IPS-18c (cell line): ENCODE measurements around the gene TEX48.

Experiments used
- H3K4me3 ChIP-seq: 2 replicates; pipeline ENCODE4 v1.7.0; 2013; ENCODE audit warnings: low read depth, mild to moderate bottlenecking, low read length, moderate library complexity; ENCODE audit not compliant: insufficient read depth
- H3K9me3 ChIP-seq: one replicate; pipeline ENCODE4 v1.6.1; 2013; ENCODE audit warnings: mild to moderate bottlenecking, low read length, moderate library complexity; ENCODE audit not compliant: control insufficient read depth, insufficient read depth

The TEX48 gene

DNA sequence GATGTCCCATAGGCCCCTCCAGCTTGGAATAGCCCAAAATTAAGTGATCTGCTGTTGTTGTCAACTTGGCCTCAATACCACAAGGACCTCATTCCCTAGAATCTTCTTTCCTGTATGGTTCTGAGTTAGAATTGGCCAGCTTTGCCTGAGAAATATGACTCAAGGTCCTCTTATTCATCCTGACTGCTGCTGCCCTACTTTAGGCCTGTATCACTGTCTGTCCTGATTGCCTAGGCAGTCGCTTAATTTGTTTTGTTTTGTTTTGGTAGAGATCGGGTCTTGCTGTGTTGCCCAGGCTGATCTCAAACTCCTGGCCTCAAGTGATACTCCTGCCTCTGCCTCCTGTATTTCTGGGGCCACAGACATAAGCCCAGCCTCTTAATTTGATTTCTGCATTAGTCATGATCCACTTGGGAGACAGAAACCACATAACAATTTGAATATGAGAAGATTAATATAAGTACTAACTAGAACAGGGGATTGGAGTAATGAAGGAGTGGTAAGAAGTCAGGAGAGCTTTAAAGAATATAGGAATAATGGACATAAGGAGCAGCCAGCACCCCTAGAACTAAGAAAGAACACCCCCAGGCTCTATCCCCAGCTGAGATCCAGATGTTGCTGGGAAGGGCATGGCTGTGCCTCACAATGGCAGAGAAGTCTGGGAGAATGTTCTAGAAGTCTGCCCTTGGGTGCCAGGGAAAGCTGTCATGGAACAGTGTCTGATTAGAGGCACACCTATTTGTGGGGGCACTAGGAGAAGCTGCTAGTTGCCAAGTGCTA is 29.0 kb downstream of the TEX48 start:
- H3K9me3 ChIP-seq: peaks cover 2% of the 10 kb centered on the region
- H3K4me3 ChIP-seq: no peak overlapping the region

DNA sequence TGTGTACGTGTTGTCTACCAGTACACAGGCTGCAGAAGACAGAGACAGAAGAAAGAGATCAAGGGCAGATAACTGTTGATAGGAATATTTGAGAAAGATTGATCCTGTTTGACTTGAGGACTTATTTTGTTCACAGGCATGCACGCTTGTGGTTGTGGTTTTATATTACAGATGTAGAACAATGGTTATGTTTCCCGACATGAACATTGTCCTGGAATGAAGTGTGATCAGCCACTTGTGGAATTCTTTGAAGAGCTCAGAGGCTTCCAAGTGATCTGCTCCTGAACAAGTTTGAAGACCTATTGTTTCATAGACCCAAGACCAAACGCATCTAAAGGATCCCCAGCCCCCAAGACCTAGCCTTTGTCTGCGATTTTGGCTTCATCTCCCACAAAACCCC is 38.1 kb downstream of the TEX48 start:
- Histone ChIP-seq H3K4me3 (no peak overlapping the region), H3K9me3 (no peaks in the 10 kb centered on the region)

DNA sequence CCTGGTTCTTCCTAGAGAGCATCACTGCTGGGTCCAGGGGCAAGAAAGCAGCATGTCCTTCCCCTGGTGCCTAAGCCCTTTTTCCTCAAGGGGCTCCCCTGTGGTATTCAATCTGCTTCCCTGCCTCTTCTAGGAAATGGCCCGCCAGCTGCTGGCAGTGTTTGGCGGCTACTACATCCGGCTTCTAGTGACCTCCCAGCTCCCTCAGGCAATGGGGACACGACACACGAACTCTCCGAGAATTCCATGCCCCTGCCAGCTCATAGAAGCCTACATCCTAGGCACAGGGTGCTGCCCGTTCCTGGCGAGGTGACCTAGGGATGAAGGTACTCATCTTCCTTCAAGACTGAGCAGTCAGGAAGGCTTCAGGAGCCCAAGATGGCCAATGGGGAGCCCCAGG is 39.0 kb downstream of the TEX48 start:
- Histone ChIP-seq H3K4me3 (no peak overlapping the region), H3K9me3 (no peaks in the 10 kb centered on the region)

DNA sequence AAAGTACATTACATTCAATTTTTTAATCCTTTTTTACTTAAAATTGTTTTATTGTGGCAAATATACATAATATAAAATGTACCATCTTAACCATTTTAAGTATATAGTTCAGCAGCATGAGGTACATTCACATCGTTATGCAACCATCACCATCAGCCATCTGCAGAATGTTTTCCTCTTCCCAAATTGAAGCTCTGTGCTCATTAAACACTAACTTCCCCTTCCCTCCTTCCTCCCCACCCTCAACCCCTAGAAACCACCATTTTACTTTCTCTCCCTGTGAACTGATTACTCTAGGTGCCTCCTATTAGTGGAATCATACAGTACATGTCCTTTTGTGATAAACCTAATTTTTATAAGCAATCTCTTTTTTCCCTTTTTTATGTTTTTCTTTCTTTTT is 40.0 kb downstream of the TEX48 start:
- Histone ChIP-seq H3K9me3 (no peaks in the 10 kb centered on the region), H3K4me3 (no peak overlapping the region)

DNA sequence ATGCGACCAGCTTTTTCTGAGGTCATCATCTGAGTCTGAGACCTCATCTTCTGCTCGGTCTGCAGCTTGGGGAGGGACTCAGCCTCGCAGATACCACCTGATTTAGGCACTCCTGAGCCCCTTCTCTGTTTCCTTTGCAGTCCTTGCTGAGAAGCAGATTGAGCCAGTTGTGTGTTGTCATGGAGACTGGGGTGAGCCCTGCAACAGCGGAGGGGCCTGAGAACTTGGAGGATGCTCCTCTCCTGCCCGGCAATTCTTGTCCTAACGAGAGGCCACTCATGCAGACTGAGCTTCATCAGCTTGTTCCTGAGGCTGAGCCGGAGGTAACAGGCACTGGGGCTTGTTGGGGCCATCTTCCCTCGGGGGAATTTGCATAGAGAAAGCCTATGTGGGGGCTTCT is 43.6 kb downstream of the TEX48 start:
- Histone ChIP-seq H3K9me3 (no peaks in the 10 kb centered on the region), H3K4me3 (no peak overlapping the region)

DNA sequence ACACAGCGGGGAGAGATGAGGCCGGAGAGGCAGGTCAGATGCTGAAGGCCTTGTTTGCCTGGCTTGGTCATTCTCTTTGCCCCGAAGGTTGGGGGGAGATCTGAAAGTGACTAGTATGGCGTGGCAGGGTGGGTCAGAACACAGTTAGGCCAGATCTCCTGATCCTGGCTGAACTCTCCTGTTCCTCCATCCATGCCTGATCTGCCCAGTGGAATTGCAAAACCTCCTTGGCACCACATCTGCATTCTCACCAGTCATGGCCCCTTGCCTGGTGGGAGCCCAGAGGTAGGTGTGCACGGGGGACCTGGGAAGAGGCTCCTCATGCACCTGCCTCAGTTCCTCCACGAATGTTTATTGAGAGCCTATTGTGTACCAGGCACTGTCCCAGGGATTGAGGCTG is 47.6 kb downstream of the TEX48 start:
- no peak overlapping the region for H3K4me3 ChIP-seq
- no peaks in the 10 kb centered on the region for H3K9me3 ChIP-seq

DNA sequence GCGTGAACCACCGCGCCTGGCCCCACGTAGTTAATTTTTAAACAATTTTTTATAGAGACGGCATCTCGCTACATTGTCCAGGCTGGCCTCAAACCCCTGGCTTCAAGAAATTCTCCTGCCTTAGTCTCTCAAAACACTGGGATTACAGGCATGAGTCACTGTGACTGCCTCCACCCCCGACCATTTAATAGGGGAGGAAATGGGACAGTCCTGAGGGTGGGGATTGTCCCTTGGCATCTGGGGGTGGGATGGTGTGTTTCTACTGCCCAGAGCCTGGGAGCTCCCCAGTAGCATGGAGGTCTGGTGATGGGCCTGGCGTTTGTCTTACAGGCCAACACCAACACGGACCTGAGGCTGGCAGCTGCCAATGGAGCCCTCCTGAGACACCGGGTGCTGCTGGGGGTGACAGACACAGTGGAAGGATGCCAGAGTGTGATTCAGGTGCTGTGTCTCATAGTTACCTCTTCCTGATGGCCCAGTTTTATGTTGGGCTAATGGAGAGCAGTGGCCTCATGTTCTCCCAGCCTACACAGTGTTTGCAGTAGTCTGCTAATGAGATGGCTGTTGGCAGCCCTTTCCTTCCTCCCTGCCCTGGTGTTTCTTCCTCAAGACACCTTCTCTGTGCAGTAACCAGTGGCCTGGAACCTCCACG is 48.4 kb downstream of the TEX48 start:
- Histone ChIP-seq H3K9me3 (no peaks in the 10 kb centered on the region), H3K4me3 (no peak overlapping the region)

DNA sequence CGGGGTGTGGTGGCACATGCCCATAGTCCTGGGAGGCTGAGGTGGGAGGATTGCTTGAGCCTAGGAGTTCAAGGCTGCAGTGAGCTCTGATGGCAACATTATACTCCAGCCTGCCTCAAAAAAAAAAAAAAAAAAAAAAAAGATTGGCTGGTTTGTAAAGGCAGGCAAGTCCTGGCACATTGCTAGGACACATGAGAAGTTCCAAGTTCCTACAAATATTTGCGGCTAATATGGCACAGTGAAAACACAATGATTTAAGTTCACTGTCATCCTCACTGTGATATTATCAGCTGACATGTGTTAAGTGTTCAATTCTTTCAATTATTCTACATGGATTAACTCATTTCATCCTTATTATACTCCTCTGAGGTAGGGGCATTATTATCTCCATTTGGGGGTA is 50.8 kb downstream of the TEX48 start:
- no peaks in the 10 kb centered on the region for H3K9me3 ChIP-seq
- H3K4me3 ChIP-seq: no peak overlapping the region

DNA sequence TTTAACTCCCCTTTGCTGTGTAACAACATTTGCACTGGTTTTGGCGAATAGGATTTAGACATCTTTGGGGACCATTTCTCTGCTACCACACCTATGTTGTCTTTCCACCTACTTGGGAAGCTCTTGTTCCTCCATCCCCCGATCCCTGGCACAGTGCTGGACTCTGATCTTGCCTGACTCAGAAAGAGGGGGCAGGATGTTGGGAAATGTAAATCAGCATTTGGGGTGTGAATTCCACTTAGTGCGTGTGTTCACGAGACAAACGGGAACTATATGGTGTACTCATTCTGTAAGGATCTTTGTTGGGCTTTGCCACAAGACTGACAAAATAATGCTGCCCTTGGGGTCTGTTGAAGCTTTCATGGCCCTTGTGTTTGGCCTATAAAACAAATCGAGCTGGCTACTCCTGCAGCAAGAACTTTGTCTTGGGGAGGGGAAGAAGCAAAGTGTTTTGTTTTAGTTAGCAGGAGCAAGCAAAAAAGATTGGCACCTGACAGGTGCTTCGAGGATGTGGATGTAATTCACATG is 52.4 kb downstream of the TEX48 start:
- Histone ChIP-seq H3K9me3 (no peaks in the 10 kb centered on the region), H3K4me3 (no peak overlapping the region)

DNA sequence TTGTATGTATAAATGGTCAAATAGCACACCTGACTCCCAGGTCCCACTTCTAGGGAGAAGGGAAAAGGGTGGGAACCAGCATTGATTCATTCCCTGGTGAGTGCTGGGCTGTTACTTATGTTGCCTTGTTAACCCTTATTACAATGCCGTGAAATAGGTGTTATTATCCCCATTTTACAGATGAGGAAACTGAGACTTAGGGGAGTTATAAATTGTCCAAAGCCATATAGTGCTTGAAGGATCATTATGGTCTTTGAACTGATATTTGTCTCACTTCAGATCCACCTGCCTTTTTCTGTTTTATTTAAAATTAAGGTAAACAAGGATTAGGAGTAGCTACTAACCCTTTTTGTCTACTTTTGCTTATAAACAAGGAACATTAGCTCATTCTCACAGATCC is 54.4 kb downstream of the TEX48 start:
- H3K9me3 ChIP-seq: no peaks in the 10 kb centered on the region
- H3K4me3 ChIP-seq: no peak overlapping the region

DNA sequence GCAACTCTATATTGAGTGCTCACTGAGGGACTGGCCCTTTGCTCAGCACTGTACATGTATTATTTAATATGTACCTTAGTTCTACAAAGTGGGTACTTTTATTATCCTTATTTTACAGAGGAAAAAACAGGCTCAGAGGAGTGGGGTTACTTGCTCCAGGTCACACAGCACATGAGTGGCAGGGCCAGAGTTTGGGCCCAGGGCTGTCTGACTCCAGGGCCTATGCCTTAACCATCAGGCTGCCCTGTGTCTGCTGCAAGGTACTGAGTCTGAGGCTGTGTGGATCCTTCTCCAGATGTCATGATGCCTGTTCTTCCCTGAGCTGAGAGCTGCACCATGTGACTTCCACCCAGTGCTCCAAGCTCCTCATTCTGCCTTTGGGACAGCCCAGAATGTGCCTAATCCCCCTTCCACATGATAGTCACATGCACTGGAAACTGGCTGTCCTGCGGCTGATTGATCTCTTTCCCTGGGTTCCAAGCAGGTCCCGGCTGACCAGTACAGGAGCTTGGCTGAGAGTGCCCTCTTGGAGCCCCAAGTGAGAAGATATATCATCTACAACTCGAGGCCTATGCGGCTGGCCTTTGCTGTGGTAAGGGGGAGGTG is 55.5 kb downstream of the TEX48 start:
- no peaks in the 10 kb centered on the region for H3K9me3 ChIP-seq

DNA sequence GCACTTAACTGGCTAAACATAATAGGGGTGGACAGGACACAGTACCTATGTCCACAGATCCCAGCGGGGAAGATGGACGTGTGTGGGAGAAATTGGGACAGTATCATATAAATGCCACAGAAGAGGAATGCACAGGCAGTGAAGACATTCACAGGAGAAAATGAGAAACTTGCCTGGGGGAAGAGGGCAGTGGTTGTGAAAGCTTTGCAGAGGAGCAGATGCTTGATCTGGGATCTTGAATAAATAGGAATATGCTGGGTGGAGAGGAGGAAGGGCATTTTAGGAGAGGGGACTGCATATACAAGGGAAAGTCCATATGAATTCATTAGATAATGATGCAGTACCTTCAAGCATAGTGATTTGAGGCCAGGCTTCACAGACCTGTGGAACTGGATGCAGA is 57.3 kb downstream of the TEX48 start:
- H3K4me3 ChIP-seq: no peak overlapping the region

More for the DNA sequence above, 55.5 kb downstream of the TEX48 start:
- no peak overlapping the region for H3K4me3 ChIP-seq

DNA sequence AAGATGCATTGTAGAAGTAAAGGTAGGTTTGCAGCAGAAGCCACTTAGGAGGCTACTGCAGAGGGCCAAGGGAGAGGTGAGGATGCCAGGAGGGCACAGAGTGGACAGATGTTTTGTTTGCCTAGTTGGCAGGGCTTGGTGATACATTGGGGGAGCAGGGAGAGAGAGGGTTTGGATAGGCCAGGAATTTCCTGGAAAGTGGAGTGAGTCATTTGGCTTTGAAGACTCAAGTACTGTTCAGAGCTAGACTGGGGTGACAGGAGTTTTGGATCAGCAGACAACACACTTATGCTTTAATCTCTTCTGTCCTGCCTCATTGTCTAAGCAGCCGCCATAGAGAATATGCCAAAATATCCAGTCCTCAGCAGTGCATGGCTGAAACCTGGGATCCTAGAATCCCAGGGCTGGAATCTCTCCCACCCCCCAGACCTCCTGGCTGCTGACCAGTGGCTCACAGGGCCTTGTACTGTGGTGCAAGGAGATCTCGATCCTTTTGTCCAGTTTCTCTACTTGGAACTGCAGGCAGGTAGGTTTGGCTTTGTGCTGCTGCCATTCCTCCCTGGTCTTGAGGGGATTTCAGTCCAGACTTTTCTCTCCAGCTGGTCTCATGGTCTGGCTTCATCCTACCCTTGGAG is 59.9 kb downstream of the TEX48 start:
- H3K4me3 ChIP-seq: no peak overlapping the region
- no peaks in the 10 kb centered on the region for H3K9me3 ChIP-seq

More for the DNA sequence above, 57.3 kb downstream of the TEX48 start:
- H3K9me3 ChIP-seq: no peaks in the 10 kb centered on the region

DNA sequence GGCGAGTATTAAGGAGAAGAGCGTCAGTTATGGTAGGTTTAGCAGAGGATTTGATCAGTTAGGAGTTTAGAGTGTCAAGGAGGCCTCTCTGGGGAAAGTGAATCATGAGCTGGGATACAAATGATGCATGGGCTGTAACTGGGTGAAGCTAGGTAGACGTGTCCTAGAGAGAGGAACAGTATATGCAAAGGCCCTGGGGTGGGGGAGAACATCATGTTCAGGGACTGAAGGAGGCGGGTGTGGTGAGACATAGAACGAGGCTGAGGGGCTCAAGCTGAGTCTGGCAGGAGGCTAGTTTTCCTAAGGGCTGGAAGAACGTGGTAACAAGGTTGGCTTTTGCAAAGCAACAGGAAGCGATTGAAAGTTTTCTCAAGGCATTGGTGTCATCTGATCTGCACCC is 60.4 kb downstream of the TEX48 start:
- no peak overlapping the region for H3K4me3 ChIP-seq
- no peaks in the 10 kb centered on the region for H3K9me3 ChIP-seq

DNA sequence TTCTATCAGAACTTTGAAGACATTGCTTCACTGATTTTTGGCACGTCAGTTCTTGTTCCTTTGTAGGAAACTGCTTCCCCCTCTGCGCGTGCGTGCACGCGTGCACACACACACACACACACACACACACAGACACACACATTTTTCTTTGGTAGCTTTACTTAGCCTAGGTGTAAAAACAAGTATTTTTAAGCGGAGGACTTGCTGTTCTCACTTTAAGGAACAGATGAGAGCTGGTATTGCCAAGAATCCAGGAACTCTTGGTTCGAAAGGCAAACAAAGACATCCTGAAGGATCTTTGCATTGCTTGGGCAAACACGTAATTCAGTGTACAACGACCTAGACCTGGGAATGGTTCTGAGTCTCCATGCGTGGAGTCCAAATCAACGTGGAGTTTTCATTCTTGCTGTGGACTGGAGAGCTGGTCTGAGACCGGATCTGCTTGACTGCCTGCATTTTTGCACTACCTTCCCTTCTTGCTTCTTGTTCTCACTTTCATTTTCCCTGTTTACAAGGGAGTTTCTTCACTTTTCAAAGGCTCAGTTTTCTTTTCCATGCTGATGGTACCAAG is 62.7 kb downstream of the TEX48 start:
- no peak overlapping the region for H3K4me3 ChIP-seq
- no peaks in the 10 kb centered on the region for H3K9me3 ChIP-seq

DNA sequence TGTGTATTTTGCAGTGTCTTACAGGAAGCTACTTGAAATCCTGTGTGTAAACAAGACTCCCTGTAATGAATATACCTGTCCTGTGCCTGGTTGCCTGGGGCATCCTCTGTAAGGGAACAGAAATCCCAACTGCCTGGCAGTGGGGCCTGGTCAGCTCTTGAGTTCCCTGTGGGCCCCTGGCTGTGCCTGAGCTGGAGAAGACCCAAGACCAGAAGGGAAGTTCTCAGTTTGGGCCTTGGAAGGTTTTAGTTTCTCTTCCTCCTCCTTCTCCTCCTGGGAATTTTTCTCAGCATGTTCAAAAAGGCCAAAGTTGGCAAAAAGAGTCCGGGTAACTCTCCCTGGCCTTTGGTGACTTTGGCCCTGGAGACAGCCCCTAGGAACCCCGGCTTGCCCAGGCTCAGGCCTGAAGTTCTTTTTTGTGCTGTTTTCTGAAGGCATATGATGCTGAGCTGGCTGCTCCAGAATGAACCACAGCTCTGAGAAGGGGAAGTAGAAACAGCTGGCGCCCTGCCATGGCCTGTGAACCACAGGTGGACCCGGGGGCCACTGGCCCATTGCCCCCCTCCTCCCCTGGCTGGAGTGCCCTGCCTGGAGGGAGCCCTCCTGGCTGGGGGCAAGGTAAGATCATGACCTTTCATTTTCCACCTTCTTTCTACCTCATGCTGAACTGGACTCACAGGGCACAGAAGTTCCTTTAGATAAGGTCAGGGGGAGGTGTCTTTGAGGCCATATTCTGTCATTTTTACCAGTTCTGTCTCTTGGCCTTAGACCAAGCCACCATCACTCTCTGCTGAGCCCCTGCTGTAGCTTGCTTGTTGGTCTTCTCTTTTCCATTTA is 65.1 kb downstream of the TEX48 start:
- Histone ChIP-seq H3K9me3 (no peaks in the 10 kb centered on the region), H3K4me3 (no peak overlapping the region)
